ENCODE data around the gene MYG1.

Gene MYG1

GRCh38 chr12:53299101-53299453 is 418 bp upstream of the MYG1 start:
- peaks cover 20 to 35% of the 10 kb centered on the region in 2 donors for H3K4me1 ChIP-seq (ENCODE audit: control insufficient read depth in 2 of 2, insufficient read depth in 2 of 2, low read length in 2 of 2)
- H3K9me3 ChIP-seq (ENCODE audit: control insufficient read depth in 2 of 2, low read length in 2 of 2): no peaks in the 10 kb centered on the region
- peak overlapping the region; percentile 72 to 77 for H3K27ac ChIP-seq (ENCODE audit: low read depth in 2 of 2, low read length in 2 of 2)
- H3K36me3 ChIP-seq (ENCODE audit: control insufficient read depth in 2 of 2, insufficient read depth in 2 of 2, low read length in 2 of 2): peaks cover 17 to 23% of the 10 kb centered on the region in 2 donors
- H3K4me3 ChIP-seq (ENCODE audit: low read length in 2 of 2): peak overlapping the region; percentile 86 to 96
- H3K27me3 ChIP-seq (ENCODE audit: control insufficient read depth in 2 of 2, insufficient read depth in 2 of 2, low read length in 2 of 2): no peaks in the 10 kb centered on the region
- peak overlapping the region in 1 of 2 donors; percentile 69 for H3K9ac ChIP-seq (ENCODE audit: low read depth in 1 of 2, low read length in 2 of 2)

DNA sequence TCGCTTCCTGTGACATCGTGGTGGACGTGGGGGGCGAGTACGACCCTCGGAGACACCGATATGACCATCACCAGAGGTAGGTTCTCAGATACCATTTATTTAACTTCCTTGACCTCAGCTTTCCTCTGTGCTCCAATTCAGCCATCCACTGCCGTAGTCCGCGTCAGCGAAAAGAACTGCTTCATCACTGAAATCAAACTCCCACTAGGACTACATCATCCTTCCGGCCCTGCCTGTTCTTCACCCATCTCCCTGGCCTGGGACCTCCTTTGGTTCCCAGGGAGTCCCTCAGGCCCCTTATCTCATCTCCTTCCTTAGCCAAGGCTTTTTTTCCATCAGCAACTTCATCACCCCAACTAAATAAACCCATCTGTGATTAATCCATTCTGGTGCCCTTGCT is 692 bp downstream of the MYG1 start:
- Histone ChIP-seq H3K9ac (ENCODE audit: low read depth in 1 of 2, low read length in 2 of 2) (peak overlapping the region; percentile 69 to 87), H3K27me3 (ENCODE audit: control insufficient read depth in 2 of 2, insufficient read depth in 2 of 2, low read length in 2 of 2) (no peaks in the 10 kb centered on the region), H3K36me3 (ENCODE audit: control insufficient read depth in 2 of 2, insufficient read depth in 2 of 2, low read length in 2 of 2) (peaks cover 18 to 25% of the 10 kb centered on the region in 2 donors), H3K27ac (ENCODE audit: low read depth in 2 of 2, low read length in 2 of 2) (peak overlapping the region in 1 of 2 donors; percentile 77), H3K4me3 (ENCODE audit: low read length in 2 of 2) (peak overlapping the region; percentile 86 to 96), H3K9me3 (ENCODE audit: control insufficient read depth in 2 of 2, low read length in 2 of 2) (no peaks in the 10 kb centered on the region), H3K4me1 (ENCODE audit: control insufficient read depth in 2 of 2, insufficient read depth in 2 of 2, low read length in 2 of 2) (peaks cover 14 to 32% of the 10 kb centered on the region in 2 donors)

DNA sequence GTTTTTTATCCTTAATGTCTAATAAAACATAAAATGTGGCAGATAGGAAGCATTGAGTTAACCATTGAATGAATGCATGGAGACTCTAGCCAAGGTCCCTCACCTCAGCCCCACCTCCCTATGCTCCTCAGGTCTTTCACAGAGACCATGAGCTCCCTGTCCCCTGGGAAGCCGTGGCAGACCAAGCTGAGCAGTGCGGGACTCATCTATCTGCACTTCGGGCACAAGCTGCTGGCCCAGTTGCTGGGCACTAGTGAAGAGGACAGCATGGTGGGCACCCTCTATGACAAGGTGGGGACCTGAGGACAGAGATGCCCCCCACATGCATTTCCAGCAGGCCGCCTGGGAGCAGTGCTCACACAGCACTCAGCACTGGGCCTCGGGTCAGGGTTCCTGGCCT is 3.4 kb downstream of the MYG1 start:
- Histone ChIP-seq H3K9ac (ENCODE audit: low read depth in 1 of 2, low read length in 2 of 2) (no peak overlapping the region), H3K36me3 (ENCODE audit: control insufficient read depth in 2 of 2, insufficient read depth in 2 of 2, low read length in 2 of 2) (peaks cover 41 to 48% of the 10 kb centered on the region in 2 donors), H3K27ac (ENCODE audit: low read depth in 2 of 2, low read length in 2 of 2) (no peak overlapping the region), H3K27me3 (ENCODE audit: control insufficient read depth in 2 of 2, insufficient read depth in 2 of 2, low read length in 2 of 2) (no peaks in the 10 kb centered on the region), H3K9me3 (ENCODE audit: control insufficient read depth in 2 of 2, low read length in 2 of 2) (no peaks in the 10 kb centered on the region), H3K4me3 (ENCODE audit: low read length in 2 of 2) (no peak overlapping the region), H3K4me1 (ENCODE audit: control insufficient read depth in 2 of 2, insufficient read depth in 2 of 2, low read length in 2 of 2) (peaks cover 6 to 16% of the 10 kb centered on the region in 2 donors)

- peaks cover 61 to 64% of the 10 kb centered on the region in 2 donors for H3K36me3 ChIP-seq (ENCODE audit: control insufficient read depth in 2 of 2, insufficient read depth in 2 of 2, low read length in 2 of 2)
- no peak overlapping the region for H3K27ac ChIP-seq (ENCODE audit: low read depth in 2 of 2, low read length in 2 of 2)
- no peak overlapping the region for H3K4me3 ChIP-seq (ENCODE audit: low read length in 2 of 2)
- H3K4me1 ChIP-seq (ENCODE audit: control insufficient read depth in 2 of 2, insufficient read depth in 2 of 2, low read length in 2 of 2): no peaks in the 10 kb centered on the region
- no peaks in the 10 kb centered on the region for H3K9me3 ChIP-seq (ENCODE audit: control insufficient read depth in 2 of 2, low read length in 2 of 2)
- no peaks in the 10 kb centered on the region for H3K27me3 ChIP-seq (ENCODE audit: control insufficient read depth in 2 of 2, insufficient read depth in 2 of 2, low read length in 2 of 2)
- H3K9ac ChIP-seq (ENCODE audit: low read depth in 1 of 2, low read length in 2 of 2): no peak overlapping the region
Measured at GRCh38 chr12:53306826-53307225, 7.3 kb downstream of the MYG1 start.

- H3K4me3 ChIP-seq (ENCODE audit: low read length in 2 of 2): no peak overlapping the region
- H3K27ac ChIP-seq (ENCODE audit: low read depth in 2 of 2, low read length in 2 of 2): no peak overlapping the region
- H3K27me3 ChIP-seq (ENCODE audit: control insufficient read depth in 2 of 2, insufficient read depth in 2 of 2, low read length in 2 of 2): no peaks in the 10 kb centered on the region
- H3K9me3 ChIP-seq (ENCODE audit: control insufficient read depth in 2 of 2, low read length in 2 of 2): no peaks in the 10 kb centered on the region
- H3K36me3 ChIP-seq (ENCODE audit: control insufficient read depth in 2 of 2, insufficient read depth in 2 of 2, low read length in 2 of 2): peaks cover 51 to 53% of the 10 kb centered on the region in 2 donors
- H3K9ac ChIP-seq (ENCODE audit: low read depth in 1 of 2, low read length in 2 of 2): no peak overlapping the region
- H3K4me1 ChIP-seq (ENCODE audit: control insufficient read depth in 2 of 2, insufficient read depth in 2 of 2, low read length in 2 of 2): no peaks in the 10 kb centered on the region
Measured at GRCh38 chr12:53308276-53308675, 8.8 kb downstream of the MYG1 start.

DNA sequence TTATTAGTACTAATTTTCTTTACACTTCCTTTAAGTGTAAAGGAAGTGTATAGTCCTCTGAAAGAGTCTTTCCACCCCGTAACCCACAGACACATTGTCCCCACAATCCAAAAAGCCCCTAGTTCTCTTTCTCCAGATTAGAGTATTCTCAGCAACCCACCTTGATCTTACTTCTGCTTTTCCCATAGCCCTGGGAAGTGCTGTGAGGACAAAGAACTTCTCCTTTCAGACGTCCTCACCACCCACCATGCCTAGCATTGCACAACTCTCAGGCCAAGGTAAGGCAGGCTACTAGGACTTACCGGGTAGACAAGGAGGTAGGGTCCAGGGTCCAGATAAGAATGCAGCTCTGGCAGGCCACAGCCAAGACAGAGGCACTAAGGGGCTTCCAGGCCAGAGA is 14.5 kb downstream of the MYG1 start:
- Histone ChIP-seq H3K36me3 (ENCODE audit: control insufficient read depth in 2 of 2, insufficient read depth in 2 of 2, low read length in 2 of 2) (peaks cover 42 to 45% of the 10 kb centered on the region in 2 donors), H3K4me3 (ENCODE audit: low read length in 2 of 2) (no peak overlapping the region), H3K4me1 (ENCODE audit: control insufficient read depth in 2 of 2, insufficient read depth in 2 of 2, low read length in 2 of 2) (no peaks in the 10 kb centered on the region), H3K9me3 (ENCODE audit: control insufficient read depth in 2 of 2, low read length in 2 of 2) (no peaks in the 10 kb centered on the region), H3K27me3 (ENCODE audit: control insufficient read depth in 2 of 2, insufficient read depth in 2 of 2, low read length in 2 of 2) (no peaks in the 10 kb centered on the region), H3K9ac (ENCODE audit: low read depth in 1 of 2, low read length in 2 of 2) (no peak overlapping the region), H3K27ac (ENCODE audit: low read depth in 2 of 2, low read length in 2 of 2) (no peak overlapping the region)

- H3K27ac ChIP-seq (ENCODE audit: low read depth in 2 of 2, low read length in 2 of 2): peak overlapping the region; percentile 83 to 96
- H3K4me1 ChIP-seq (ENCODE audit: control insufficient read depth in 2 of 2, insufficient read depth in 2 of 2, low read length in 2 of 2): peaks cover 24 to 25% of the 10 kb centered on the region in 2 donors
- peak overlapping the region; percentile 79 to 85 for H3K9ac ChIP-seq (ENCODE audit: low read depth in 1 of 2, low read length in 2 of 2)
- peak overlapping the region; percentile 72 to 91 for H3K4me3 ChIP-seq (ENCODE audit: low read length in 2 of 2)
- H3K27me3 ChIP-seq (ENCODE audit: control insufficient read depth in 2 of 2, insufficient read depth in 2 of 2, low read length in 2 of 2): peaks cover 0 to under 1% of the 10 kb centered on the region in 2 donors
- H3K36me3 ChIP-seq (ENCODE audit: control insufficient read depth in 2 of 2, insufficient read depth in 2 of 2, low read length in 2 of 2): peaks cover 15 to 24% of the 10 kb centered on the region in 2 donors
- no peaks in the 10 kb centered on the region for H3K9me3 ChIP-seq (ENCODE audit: control insufficient read depth in 2 of 2, low read length in 2 of 2)
Measured at GRCh38 chr12:53320352-53321195, 21.1 kb downstream of the MYG1 start.

GRCh38 chr12:53324113-53324778 is 24.8 kb downstream of the MYG1 start:
- Histone ChIP-seq H3K27ac (ENCODE audit: low read depth in 2 of 2, low read length in 2 of 2) (peak overlapping the region; percentile 82 to 90), H3K36me3 (ENCODE audit: control insufficient read depth in 2 of 2, insufficient read depth in 2 of 2, low read length in 2 of 2) (peaks cover 0 to 7% of the 10 kb centered on the region in 2 donors), H3K9me3 (ENCODE audit: control insufficient read depth in 2 of 2, low read length in 2 of 2) (no peaks in the 10 kb centered on the region), H3K27me3 (ENCODE audit: control insufficient read depth in 2 of 2, insufficient read depth in 2 of 2, low read length in 2 of 2) (peaks cover 0 to 30% of the 10 kb centered on the region in 2 donors), H3K4me3 (ENCODE audit: low read length in 2 of 2) (peak overlapping the region; percentile 70 to 71), H3K4me1 (ENCODE audit: control insufficient read depth in 2 of 2, insufficient read depth in 2 of 2, low read length in 2 of 2) (peaks cover 29 to 30% of the 10 kb centered on the region in 2 donors), H3K9ac (ENCODE audit: low read depth in 1 of 2, low read length in 2 of 2) (peak overlapping the region; percentile 69 to 73)

GRCh38 chr12:53324779-53325510 is 25.4 kb downstream of the MYG1 start:
- Histone ChIP-seq H3K9me3 (ENCODE audit: control insufficient read depth in 2 of 2, low read length in 2 of 2) (no peaks in the 10 kb centered on the region), H3K27ac (ENCODE audit: low read depth in 2 of 2, low read length in 2 of 2) (peak overlapping the region; percentile 82 to 90), H3K4me3 (ENCODE audit: low read length in 2 of 2) (peak overlapping the region; percentile 70 to 71), H3K36me3 (ENCODE audit: control insufficient read depth in 2 of 2, insufficient read depth in 2 of 2, low read length in 2 of 2) (peaks cover 0 to 5% of the 10 kb centered on the region in 2 donors), H3K9ac (ENCODE audit: low read depth in 1 of 2, low read length in 2 of 2) (peak overlapping the region; percentile 69 to 73), H3K4me1 (ENCODE audit: control insufficient read depth in 2 of 2, insufficient read depth in 2 of 2, low read length in 2 of 2) (peaks cover 28 to 30% of the 10 kb centered on the region in 2 donors), H3K27me3 (ENCODE audit: control insufficient read depth in 2 of 2, insufficient read depth in 2 of 2, low read length in 2 of 2) (peaks cover 0 to 32% of the 10 kb centered on the region in 2 donors)

Measured in mucosa of rectum (tissue), 2 donors.